PC-3 (cell line): Measurements from ENCODE around the gene SLC15A4.

ENCODE experiments used
- EZH2 ChIP-seq: fragments of 300-600 bp; sonication (generic); IDR thresholded peaks from one replicate; pipeline ENCODE4 v1.6.1; 2017; ENCODE audit warnings: antibody characterized with exemption, mild to moderate bottlenecking, low read length; ENCODE audit not compliant: unreplicated experiment
- TF ChIP-seq, protein P1 (sequence below): fragments of 300-600 bp; sonication (generic); conservative IDR thresholded peaks from 2 replicates; pipeline ENCODE4 v1.5.1; 2017; ENCODE audit warnings: antibody characterized with exemption, low read depth, mild to moderate bottlenecking, low read length

DNA sequence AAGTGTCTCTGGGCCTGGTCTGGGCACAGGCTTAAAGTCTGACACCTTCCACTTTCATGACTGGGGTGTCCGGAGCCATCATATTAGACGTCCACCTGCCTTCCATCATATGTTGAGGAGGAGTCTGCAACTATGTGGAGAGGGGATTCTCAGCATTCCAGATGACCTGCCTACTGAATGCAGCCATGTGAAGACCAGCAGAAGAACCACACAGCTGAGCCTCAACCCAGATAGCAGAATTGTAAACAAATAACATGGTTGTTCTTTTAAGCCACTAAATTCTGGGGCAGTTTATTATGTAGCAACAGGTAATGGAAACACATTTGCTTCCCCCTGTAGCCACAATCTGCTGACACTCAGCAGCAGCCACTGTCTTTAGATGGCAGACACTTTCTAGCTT, 4.0 kb upstream of the SLC15A4 start:
- TF ChIP-seq, protein P1, sequence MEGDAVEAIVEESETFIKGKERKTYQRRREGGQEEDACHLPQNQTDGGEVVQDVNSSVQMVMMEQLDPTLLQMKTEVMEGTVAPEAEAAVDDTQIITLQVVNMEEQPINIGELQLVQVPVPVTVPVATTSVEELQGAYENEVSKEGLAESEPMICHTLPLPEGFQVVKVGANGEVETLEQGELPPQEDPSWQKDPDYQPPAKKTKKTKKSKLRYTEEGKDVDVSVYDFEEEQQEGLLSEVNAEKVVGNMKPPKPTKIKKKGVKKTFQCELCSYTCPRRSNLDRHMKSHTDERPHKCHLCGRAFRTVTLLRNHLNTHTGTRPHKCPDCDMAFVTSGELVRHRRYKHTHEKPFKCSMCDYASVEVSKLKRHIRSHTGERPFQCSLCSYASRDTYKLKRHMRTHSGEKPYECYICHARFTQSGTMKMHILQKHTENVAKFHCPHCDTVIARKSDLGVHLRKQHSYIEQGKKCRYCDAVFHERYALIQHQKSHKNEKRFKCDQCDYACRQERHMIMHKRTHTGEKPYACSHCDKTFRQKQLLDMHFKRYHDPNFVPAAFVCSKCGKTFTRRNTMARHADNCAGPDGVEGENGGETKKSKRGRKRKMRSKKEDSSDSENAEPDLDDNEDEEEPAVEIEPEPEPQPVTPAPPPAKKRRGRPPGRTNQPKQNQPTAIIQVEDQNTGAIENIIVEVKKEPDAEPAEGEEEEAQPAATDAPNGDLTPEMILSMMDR: no peak
- TF ChIP-seq EZH2: no peak
